ENCODE data around the gene ADAMTS2. TPM values are rescaled to one million over a fixed set of nuclear protein-coding genes. Genes with fewer than 3 reads are reported as not detected.

ADAMTS2 gene
- total and polyA plus RNA-seq, 2 donors (not counting 3 experiments of a cell fraction or from before 2014, with no cell fraction given), result not detected

- Histone ChIP-seq H3K4me1 (ENCODE audit: control insufficient read depth, extremely low read depth, insufficient read depth, low read length) (no peaks in the 10 kb centered on the region), H2AFZ (ENCODE audit: low read depth, low read length) (no peak overlapping the region), H3K27me3 (ENCODE audit: control insufficient read depth in 2 of 2, insufficient read depth in 2 of 2, low read length in 2 of 2) (no peaks in the 10 kb centered on the region), H3K4me2 (ENCODE audit: insufficient read depth, low read length) (no peak overlapping the region), H4K20me1 (replicated peaks; ENCODE audit: control insufficient read depth, extremely low read depth, insufficient read depth, low read length) (no peaks in the 10 kb centered on the region), H3K9me1 (replicated peaks; ENCODE audit: control insufficient read depth, extremely low read depth, insufficient read depth, low read length) (no peaks in the 10 kb centered on the region), H3K79me2 (ENCODE audit: control insufficient read depth, insufficient read depth, low read length) (no peaks in the 10 kb centered on the region), H3K4me3 (replicated peaks in 1 of 3; ENCODE audit: insufficient read depth in 1 of 3, low read depth in 1 of 3, low read length in 3 of 3) (no peak overlapping the region), H3K9me3 (replicated peaks; ENCODE audit: control insufficient read depth, insufficient read depth, low read length) (no peaks in the 10 kb centered on the region), H3K9ac (replicated peaks; ENCODE audit: extremely low read depth, insufficient read depth, low read length) (no peak overlapping the region), H3K36me3 (ENCODE audit: control insufficient read depth in 2 of 2, extremely low read depth in 1 of 2, insufficient read depth in 2 of 2, low read length in 2 of 2) (no peaks in the 10 kb centered on the region), H3K27ac (ENCODE audit: insufficient read depth, low read depth, low read length) (no peak overlapping the region)
- FAIRE-seq, result no peak
- intact Hi-C loops (cut with micrococcal nuclease) (no loop called here), dilution Hi-C loops (cut with MboI; ENCODE audit: extremely low pct_ligation_motif_present, low sequenced_read_pairs) (no loop called here)
- no peak for DNase-seq (ENCODE audit: low read depth, low spot score)
- ChIA-PET CTCF (no interaction called here), POLR2A (no interaction called here)
- BruUV-seq (replicated peaks), result no TSS peak
- TF ChIP-seq MYC (IDR thresholded peaks at IDR 0.05; ENCODE audit: low read depth, low read length), result no peak
- no peak for TF ChIP-seq EZH2 (IDR thresholded peaks at IDR 0.05; ENCODE audit: borderline replicate concordance, low read depth, low read length, severe bottlenecking)
- no peak for TF ChIP-seq FOS (IDR thresholded peaks at IDR 0.05; ENCODE audit: borderline replicate concordance, insufficient read depth, low read length)
- peak; percentile 32 for TF ChIP-seq JUN (IDR thresholded peaks at IDR 0.05; ENCODE audit: borderline replicate concordance, insufficient read depth, insufficient read length, low read depth)
These were observed 202.6 kb downstream of the ADAMTS2 start for GRCh38 chr5:179142434-179143198.

GRCh38 chr5:179141867-179142266 lies 203.4 kb downstream of the ADAMTS2 start:
- Histone ChIP-seq H3K4me2 (ENCODE audit: insufficient read depth, low read length) (no peak overlapping the region), H3K9me1 (replicated peaks; ENCODE audit: control insufficient read depth, extremely low read depth, insufficient read depth, low read length) (no peaks in the 10 kb centered on the region), H3K9ac (replicated peaks; ENCODE audit: extremely low read depth, insufficient read depth, low read length) (no peak overlapping the region), H4K20me1 (replicated peaks; ENCODE audit: control insufficient read depth, extremely low read depth, insufficient read depth, low read length) (no peaks in the 10 kb centered on the region), H3K9me3 (replicated peaks; ENCODE audit: control insufficient read depth, insufficient read depth, low read length) (no peaks in the 10 kb centered on the region), H2AFZ (ENCODE audit: low read depth, low read length) (no peak overlapping the region), H3K27me3 (ENCODE audit: control insufficient read depth in 2 of 2, insufficient read depth in 2 of 2, low read length in 2 of 2) (no peaks in the 10 kb centered on the region), H3K36me3 (ENCODE audit: control insufficient read depth in 2 of 2, extremely low read depth in 1 of 2, insufficient read depth in 2 of 2, low read length in 2 of 2) (no peaks in the 10 kb centered on the region), H3K27ac (ENCODE audit: insufficient read depth, low read depth, low read length) (no peak overlapping the region), H3K79me2 (ENCODE audit: control insufficient read depth, insufficient read depth, low read length) (no peaks in the 10 kb centered on the region), H3K4me3 (replicated peaks in 1 of 3; ENCODE audit: insufficient read depth in 1 of 3, low read depth in 1 of 3, low read length in 3 of 3) (no peak overlapping the region), H3K4me1 (ENCODE audit: control insufficient read depth, extremely low read depth, insufficient read depth, low read length) (no peaks in the 10 kb centered on the region)
- TF ChIP-seq GATA2 (IDR thresholded peaks at IDR 0.05; ENCODE audit: insufficient read depth, insufficient read length, low read depth, low read length) (no peak), EZH2 (IDR thresholded peaks at IDR 0.05; ENCODE audit: borderline replicate concordance, low read depth, low read length, severe bottlenecking) (no peak), FOS (IDR thresholded peaks at IDR 0.05; ENCODE audit: borderline replicate concordance, insufficient read depth, low read length) (no peak), POLR2AphosphoS5 (IDR thresholded peaks at IDR 0.05; ENCODE audit: insufficient read depth, low read depth, low read length) (no peak)
- dilution Hi-C loops (cut with MboI; ENCODE audit: extremely low pct_ligation_motif_present, low sequenced_read_pairs), result no loop called here
- FAIRE-seq (no peak), DNase-seq (ENCODE audit: low read depth, low spot score) (no peak)
- no TSS peak for BruUV-seq (replicated peaks)
- intact Hi-C loops (cut with micrococcal nuclease), result no loop called here
- POLR2A ChIA-PET, result no interaction called here
- CTCF ChIA-PET, result no interaction called here
